K562 (cell line): ENCODE measurements around the gene ARHGAP24. TPM values are rescaled to one million over a fixed set of nuclear protein-coding genes. Genes with fewer than 3 reads are reported as not detected.

ENCODE experiments used
- CAMTA2 ChIP-seq: fragments of 250-450 bp; sonication (Bioruptor Pico); conservative IDR thresholded peaks from 2 replicates; pipeline ENCODE4 v1.5.1; 2022
- DDX20 ChIP-seq: fragments of 450-650 bp; IDR thresholded peaks from 2 replicates; pipeline ENCODE4 v1.6.1; 2016; ENCODE audit warnings: missing genetic modification characterization, low read depth, mild to moderate bottlenecking, missing compliant biosample characterization, moderate library complexity
- GTF2A2 ChIP-seq: IDR thresholded peaks from 2 replicates; pipeline ENCODE4 v1.6.1; 2016; ENCODE audit warnings: mild to moderate bottlenecking, missing genetic modification characterization, missing compliant biosample characterization
- KLF1 ChIP-seq: fragments of 450-650 bp; IDR thresholded peaks from 2 replicates; pipeline ENCODE4 v1.6.1; 2016; ENCODE audit warnings: missing genetic modification characterization, missing compliant biosample characterization
- MAZ ChIP-seq, 2 experiments: fragments of 450-650 bp in 1 of 2; sonication (generic) in 1 of 2; formaldehyde crosslinking; IDR thresholded peaks in 1 of 2; conservative IDR thresholded peaks in 1 of 2; 2 replicates each; pipeline versions ENCODE4 v1.4.0 to v1.5.0; 2020; ENCODE audit warnings: mild to moderate bottlenecking in 1 of 2, missing genetic modification reagents in 1 of 2
- NR2C2 ChIP-seq, 2 experiments: fragments of 200-800 bp in 1 of 2; sonication (Bioruptor generic) in 1 of 2; sonication (generic) in 1 of 2; formaldehyde crosslinking in 1 of 2; IDR thresholded peaks; 2 replicates each; pipeline versions ENCODE4 v1.6.1 to v1.8.0; 2016 to 2022; ENCODE audit warnings: mild to moderate bottlenecking in 1 of 2, missing compliant biosample characterization in 1 of 2, missing genetic modification characterization in 1 of 2, missing genetic modification reagents in 1 of 2
- RERE ChIP-seq: sonication (generic); formaldehyde crosslinking; IDR thresholded peaks from 2 replicates; pipeline ENCODE4 v1.8.0; 2023; ENCODE audit warnings: missing genetic modification reagents, mild to moderate bottlenecking, borderline replicate concordance
- SAP30 ChIP-seq: fragments of 200-600 bp; sonication (generic); IDR thresholded peaks from 2 replicates; pipeline ENCODE4 v1.6.1; 2012; ENCODE audit warnings: borderline replicate concordance, low read depth, mild to moderate bottlenecking, moderate library complexity, low read length, control low read depth, inconsistent platforms; ENCODE audit not compliant: insufficient read depth, poor library complexity, severe bottlenecking
- SETDB1 ChIP-seq: IDR thresholded peaks from one replicate; pipeline ENCODE4 v1.6.1; 2012; ENCODE audit warnings: low read length, control low read depth, inconsistent platforms
- ZNF134 ChIP-seq: fragments of 250-450 bp; sonication (Bioruptor Pico); conservative IDR thresholded peaks from 2 replicates; pipeline ENCODE4 v1.4.0; 2020
- ZNF668 ChIP-seq: fragments of 250-450 bp; sonication (Bioruptor Pico); IDR thresholded peaks from 2 replicates; pipeline ENCODE4 v1.8.0; 2022; ENCODE audit warnings: mild to moderate bottlenecking, inconsistent platforms
- ZSCAN32 ChIP-seq: fragments of 450-650 bp; formaldehyde crosslinking; IDR thresholded peaks from 2 replicates; pipeline ENCODE4 v1.4.0; 2020; ENCODE audit warnings: mild to moderate bottlenecking, moderate library complexity
- polyA plus RNA-seq, 8 experiments: library from polyadenylated mRNA; depleted of rRNA in 4 of 8; stranded (reverse) in 5 of 8; unstranded in 3 of 8; fragments of >200 nt; fragmentation: Nextera tagmentation in 2 of 8; fragmentation: Illumina TruSeq in 1 of 8; extraction: Ambion mirVana in 2 of 8; extraction: Trizol in 1 of 8; gene quantifications; 2 replicates each; pipeline versions ENCODE4 v1.2.1 to v1.2.3, GENCODE V29; 2011 to 2014; ENCODE audit warnings: inconsistent platforms in 1 of 8, missing spikeins in 1 of 8
- total RNA-seq, 7 experiments: library from RNA; depleted of rRNA in 6 of 7; stranded (reverse); fragments of >200 nt in 6 of 7; fragmentation: Illumina TruSeq in 2 of 7; extraction: Trizol in 2 of 7; gene quantifications; 2 replicates each; pipeline versions ENCODE4 v1.2.1 to v1.2.3, GENCODE V29; 2011 to 2021; ENCODE audit warnings: low replicate concordance in 1 of 7
- TF ChIP-seq, protein P1 (sequence below), 2 experiments: fragments of 450-650 bp in 1 of 2; IDR thresholded peaks; 2 replicates each; pipeline ENCODE4 v1.6.1; 2011 to 2017; ENCODE audit warnings: low read depth in 2 of 2, antibody characterized with exemption in 1 of 2, borderline replicate concordance in 1 of 2, low read length in 1 of 2, mild to moderate bottlenecking in 1 of 2, mixed read lengths in 1 of 2; ENCODE audit not compliant: control insufficient read depth in 1 of 2

ARHGAP24 gene
- total and polyA plus RNA-seq, 9 of the 15 experiments (the other 6 are each of a cell fraction or from before 2014, with no cell fraction given): 8.0 to 22.6 (median 14.0) TPM

DNA sequence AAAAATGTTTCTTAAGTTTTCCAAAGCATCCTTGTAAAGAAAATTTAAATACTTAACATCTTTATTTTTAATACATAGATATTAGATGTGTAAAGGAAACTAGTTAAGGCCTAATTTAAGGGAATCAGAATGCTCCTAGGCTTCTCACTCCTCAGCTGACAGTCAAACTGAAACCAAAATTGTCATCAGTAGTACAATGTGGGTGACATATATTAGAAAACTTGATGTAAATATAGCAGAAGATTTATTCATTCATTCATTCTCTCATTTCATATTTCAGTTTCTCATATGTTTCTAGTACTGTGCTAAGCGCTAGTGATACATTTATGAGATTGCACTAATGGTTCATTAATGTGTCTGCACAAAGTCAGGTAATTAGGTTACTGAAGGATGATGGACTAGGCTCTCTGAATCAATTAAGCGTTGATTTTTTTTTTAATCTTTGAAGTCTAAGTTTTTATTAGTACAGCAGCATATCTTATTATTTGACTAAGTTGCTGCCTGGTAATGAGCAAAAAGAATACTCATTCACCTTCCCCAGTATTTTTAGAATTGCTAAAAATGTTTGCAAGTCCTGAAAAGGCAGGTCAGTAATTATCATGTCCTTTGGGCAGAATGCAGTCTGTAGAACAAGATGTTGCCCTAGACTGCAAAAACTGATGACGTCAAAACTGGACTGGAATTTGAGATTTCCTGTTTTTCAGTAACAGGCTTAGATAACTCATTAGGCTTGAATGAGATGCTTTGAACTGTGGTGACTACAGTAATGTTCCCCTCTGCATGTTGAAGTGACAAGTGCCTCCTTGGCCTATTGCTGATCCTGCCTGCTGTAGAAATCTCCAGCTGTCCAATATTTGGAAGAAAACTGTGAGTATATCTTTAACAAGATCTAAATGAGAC, 128.7 kb downstream of the ARHGAP24 start (continued):
- TF ChIP-seq RERE (CRISPR knock-in tag): no peak
- no peak for TF ChIP-seq ZNF668 (CRISPR knock-in tag)
- TF ChIP-seq GTF2A2 (tag): no peak
- no peak for TF ChIP-seq SAP30
- TF ChIP-seq CAMTA2 (CRISPR knock-in tag): no peak
- TF ChIP-seq DDX20 (tag): no peak
- no peak for TF ChIP-seq NR2C2 (CRISPR knock-in tag; IDR thresholded peaks at IDR 0.05)
- no peak for TF ChIP-seq NR2C2 (tag; IDR thresholded peaks at IDR 0.05)
- no peak for TF ChIP-seq SETDB1
- no peak for TF ChIP-seq KLF1
- no peak for TF ChIP-seq ZSCAN32 (CRISPR knock-in tag)
- TF ChIP-seq, protein P1, sequence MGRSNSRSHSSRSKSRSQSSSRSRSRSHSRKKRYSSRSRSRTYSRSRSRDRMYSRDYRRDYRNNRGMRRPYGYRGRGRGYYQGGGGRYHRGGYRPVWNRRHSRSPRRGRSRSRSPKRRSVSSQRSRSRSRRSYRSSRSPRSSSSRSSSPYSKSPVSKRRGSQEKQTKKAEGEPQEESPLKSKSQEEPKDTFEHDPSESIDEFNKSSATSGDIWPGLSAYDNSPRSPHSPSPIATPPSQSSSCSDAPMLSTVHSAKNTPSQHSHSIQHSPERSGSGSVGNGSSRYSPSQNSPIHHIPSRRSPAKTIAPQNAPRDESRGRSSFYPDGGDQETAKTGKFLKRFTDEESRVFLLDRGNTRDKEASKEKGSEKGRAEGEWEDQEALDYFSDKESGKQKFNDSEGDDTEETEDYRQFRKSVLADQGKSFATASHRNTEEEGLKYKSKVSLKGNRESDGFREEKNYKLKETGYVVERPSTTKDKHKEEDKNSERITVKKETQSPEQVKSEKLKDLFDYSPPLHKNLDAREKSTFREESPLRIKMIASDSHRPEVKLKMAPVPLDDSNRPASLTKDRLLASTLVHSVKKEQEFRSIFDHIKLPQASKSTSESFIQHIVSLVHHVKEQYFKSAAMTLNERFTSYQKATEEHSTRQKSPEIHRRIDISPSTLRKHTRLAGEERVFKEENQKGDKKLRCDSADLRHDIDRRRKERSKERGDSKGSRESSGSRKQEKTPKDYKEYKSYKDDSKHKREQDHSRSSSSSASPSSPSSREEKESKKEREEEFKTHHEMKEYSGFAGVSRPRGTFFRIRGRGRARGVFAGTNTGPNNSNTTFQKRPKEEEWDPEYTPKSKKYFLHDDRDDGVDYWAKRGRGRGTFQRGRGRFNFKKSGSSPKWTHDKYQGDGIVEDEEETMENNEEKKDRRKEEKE (IDR thresholded peaks at IDR 0.05; ENCODE audit: borderline replicate concordance in 1 of 2, control insufficient read depth in 1 of 2, low read depth in 2 of 2, low read length in 1 of 2): no peak
- TF ChIP-seq MAZ (CRISPR knock-in tag; conservative IDR thresholded peaks at IDR 0.05 in 1 of 2, IDR thresholded peaks at IDR 0.05 in 1 of 2): no peak
- TF ChIP-seq ZNF134: no peak
